HepG2 (cell line): ENCODE data around the gene FAM20A. TPM values are rescaled to one million over a fixed set of nuclear protein-coding genes. Genes with fewer than 3 reads are reported as not detected.

Source experiments
- BRF2 ChIP-seq: sonication (generic); formaldehyde crosslinking; IDR thresholded peaks from 2 replicates; pipeline ENCODE4 v1.8.1; 2022; ENCODE audit warnings: mild to moderate bottlenecking, missing genetic modification reagents
- CAMTA2 ChIP-seq: sonication (generic); formaldehyde crosslinking; IDR thresholded peaks from 2 replicates; pipeline ENCODE4 v1.4.0; 2020; ENCODE audit warnings: mild to moderate bottlenecking, missing genetic modification reagents, borderline replicate concordance
- DMTF1 ChIP-seq: sonication (generic); formaldehyde crosslinking; IDR thresholded peaks from 2 replicates; pipeline ENCODE4 v1.4.0; 2020; ENCODE audit warnings: mild to moderate bottlenecking, missing genetic modification reagents
- EZH2 ChIP-seq: conservative IDR thresholded peaks from 2 replicates; pipeline ENCODE4 v1.6.1; 2012; ENCODE audit warnings: mild to moderate bottlenecking, low read depth, low read length, moderate library complexity
- HMGXB3 ChIP-seq: sonication (generic); formaldehyde crosslinking; IDR thresholded peaks from 2 replicates; pipeline ENCODE4 v1.4.0; 2020; ENCODE audit warnings: missing genetic modification reagents, borderline replicate concordance
- HOXA3 ChIP-seq: sonication (generic); formaldehyde crosslinking; IDR thresholded peaks from 2 replicates; pipeline ENCODE4 v1.5.0; 2020; ENCODE audit warnings: missing genetic modification reagents
- ISL2 ChIP-seq: sonication (generic); formaldehyde crosslinking; IDR thresholded peaks from 2 replicates; pipeline ENCODE4 v1.5.0; 2020; ENCODE audit warnings: missing genetic modification reagents
- KDM5B ChIP-seq: sonication (generic); formaldehyde crosslinking; IDR thresholded peaks from 2 replicates; pipeline ENCODE4 v1.4.0; 2020; ENCODE audit warnings: missing genetic modification reagents, mild to moderate bottlenecking, borderline replicate concordance
- SNAPC4 ChIP-seq: sonication (generic); formaldehyde crosslinking; IDR thresholded peaks from 2 replicates; pipeline ENCODE4 v1.4.0; 2020; ENCODE audit warnings: mild to moderate bottlenecking, missing genetic modification reagents
- TCF7 ChIP-seq: sonication (generic); IDR thresholded peaks from 2 replicates; pipeline ENCODE4 v1.6.1; 2016; ENCODE audit warnings: antibody characterized with exemption, low read depth
- YEATS2 ChIP-seq: sonication (generic); formaldehyde crosslinking; IDR thresholded peaks from 2 replicates; pipeline ENCODE4 v1.4.0; 2020; ENCODE audit warnings: missing genetic modification reagents, borderline replicate concordance
- YY1 ChIP-seq: IDR thresholded peaks from 2 replicates; pipeline ENCODE4 v1.6.1; 2011; ENCODE audit warnings: low read length, low read depth, moderate library complexity, mild to moderate bottlenecking; ENCODE audit not compliant: insufficient read depth, insufficient replicate concordance
- ZEB1 ChIP-seq: IDR thresholded peaks from 2 replicates; pipeline ENCODE4 v1.6.1; 2012; ENCODE audit warnings: mild to moderate bottlenecking, low read depth, inconsistent platforms; ENCODE audit not compliant: insufficient replicate concordance
- ZFP62 ChIP-seq: sonication (generic); formaldehyde crosslinking; IDR thresholded peaks from 2 replicates; pipeline ENCODE4 v1.4.0; 2020; ENCODE audit warnings: missing genetic modification reagents
- ZNF570 ChIP-seq: sonication (generic); formaldehyde crosslinking; IDR thresholded peaks from 2 replicates; pipeline ENCODE4 v1.4.0; 2020; ENCODE audit warnings: mild to moderate bottlenecking, missing genetic modification reagents, borderline replicate concordance
- ZSCAN25 ChIP-seq: sonication (generic); formaldehyde crosslinking; IDR thresholded peaks from 2 replicates; pipeline ENCODE4 v1.8.0; 2022; ENCODE audit warnings: mild to moderate bottlenecking, missing genetic modification reagents
- polyA plus RNA-seq, 8 experiments: library from polyadenylated mRNA; depleted of rRNA in 3 of 8; stranded (reverse) in 7 of 8; unstranded in 1 of 8; fragments of >200 nt; fragmentation: Illumina TruSeq in 4 of 8; extraction: Trizol in 4 of 8; gene quantifications; 2 replicates each; pipeline versions ENCODE4 v1.2.1 to v1.2.3, GENCODE V29; 2011 to 2016; ENCODE audit warnings: low read depth in 4 of 8, missing spikeins in 1 of 8, mixed read lengths in 1 of 8; ENCODE audit not compliant: insufficient read depth in 1 of 8
- total RNA-seq, 5 experiments: library from RNA; depleted of rRNA; stranded (reverse); fragments of >200 nt; fragmentation: Illumina TruSeq; extraction: Trizol; gene quantifications; 2 replicates each; pipeline ENCODE4 v1.2.3, GENCODE V29; 2016; ENCODE audit warnings: low read depth in 1 of 5

FAM20A gene
- total and polyA plus RNA-seq, 2 of the 13 experiments (the other 11 are each of a cell fraction or from before 2014, with no cell fraction given) = 9.3 to 20.7 TPM

DNA sequence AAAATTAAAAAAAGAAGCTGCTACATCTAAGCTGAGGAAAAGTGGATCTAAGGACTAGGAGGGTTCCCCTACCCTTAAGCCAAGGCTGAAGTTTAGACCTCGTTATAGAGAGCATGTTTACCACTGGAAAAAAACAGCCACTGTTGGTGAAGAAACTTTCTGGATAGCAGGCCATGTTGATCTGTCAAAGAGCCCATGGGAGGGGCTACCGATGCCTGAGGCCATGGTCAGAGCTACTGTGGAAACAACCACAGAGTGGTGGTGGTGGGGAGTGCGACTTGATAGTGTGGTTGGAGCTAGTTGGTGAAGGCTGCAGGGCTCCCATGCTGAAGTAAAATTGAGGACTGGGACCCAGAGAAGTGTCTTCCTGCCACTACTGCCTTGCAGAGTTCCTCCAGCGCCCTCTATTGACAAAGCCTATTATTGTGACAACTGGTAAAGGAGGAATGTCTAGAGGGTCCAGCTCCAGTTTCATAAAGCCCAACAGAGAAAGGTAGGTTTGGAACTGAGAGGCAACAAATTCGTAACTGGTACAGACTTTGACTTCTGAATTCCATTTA lies 12.7 kb upstream of the FAM20A start (continued):
- TF ChIP-seq SNAPC4 (CRISPR knock-in tag) (no peak), ZSCAN25 (CRISPR knock-in tag) (peak; percentile 75; the same call in 1 of the 2 replicates), YEATS2 (no peak), ZEB1 (no peak), HOXA3 (CRISPR knock-in tag) (no peak; the same call in 1 of the 2 replicates), ISL2 (no peak), KDM5B (CRISPR knock-in tag) (no peak), EZH2 (no peak), BRF2 (CRISPR knock-in tag) (no peak), DMTF1 (CRISPR knock-in tag) (no peak), HMGXB3 (0 out of 2 replicates have a peak, but pooled peaks have one; percentile 74), ZFP62 (no peak), YY1 (peak; percentile 42), CAMTA2 (no peak), ZNF570 (CRISPR knock-in tag) (no peak), TCF7 (no peak)
